ENCODE measurements around the gene NAP1L4. TPM values are rescaled to one million over a fixed set of nuclear protein-coding genes. Genes with fewer than 3 reads are reported as not detected.
A peak's percentile ranks its signal among the peaks of the same experiment; 100 is the strongest.

The NAP1L4 gene
- total RNA-seq, 1 donor from 2014 or later = 156 TPM

GRCh38 chr11:2931771-2932738, 60.1 kb downstream of the NAP1L4 start:
- TF ChIP-seq CTCF (conservative IDR thresholded peaks at IDR 0.05; ENCODE audit: low read depth, low read length) = no peak
- DNase-seq (ENCODE audit: low read depth) = no peak
- no peak overlapping the region for H3K4me3 ChIP-seq (ENCODE audit: low read depth, low read length)

- no peak overlapping the region for H3K4me3 ChIP-seq (ENCODE audit: low read depth, low read length)
- DNase-seq (ENCODE audit: low read depth) = no peak
- no peak for TF ChIP-seq CTCF (conservative IDR thresholded peaks at IDR 0.05; ENCODE audit: low read depth, low read length)
Observed at GRCh38 chr11:2931420-2931746, 60.7 kb downstream of the NAP1L4 start.

- peak; percentile 81 for TF ChIP-seq CTCF (conservative IDR thresholded peaks at IDR 0.05; ENCODE audit: low read depth, low read length)
- no peak for DNase-seq (ENCODE audit: low read depth)
Observed at GRCh38 chr11:2930704-2931419, 61.3 kb downstream of the NAP1L4 start.

GRCh38 chr11:2929950-2930703, 62.0 kb downstream of the NAP1L4 start:
- no peak for TF ChIP-seq CTCF (conservative IDR thresholded peaks at IDR 0.05; ENCODE audit: low read depth, low read length)
- DNase-seq (ENCODE audit: low read depth) = no peak
- peak overlapping the region; percentile 84 for H3K4me3 ChIP-seq (ENCODE audit: low read depth, low read length)

More at GRCh38 chr11:2930704-2931419, 61.3 kb downstream of the NAP1L4 start:
- peak overlapping the region; percentile 84 for H3K4me3 ChIP-seq (ENCODE audit: low read depth, low read length)

- peak overlapping the region; percentile 84 for H3K4me3 ChIP-seq (ENCODE audit: low read depth, low read length)
- TF ChIP-seq CTCF (conservative IDR thresholded peaks at IDR 0.05; ENCODE audit: low read depth, low read length) = no peak
- DNase-seq (ENCODE audit: low read depth) = no peak
Observed at GRCh38 chr11:2929531-2929949, 62.6 kb downstream of the NAP1L4 start.

GRCh38 chr11:2928605-2929530, 63.3 kb downstream of the NAP1L4 start, which contains the start of gene PHLDA2:
Gene PHLDA2, minus strand, starts transcription at chr11:2929420. Its CDS starts 56 bp downstream, at chr11:2929364.
- no peak for TF ChIP-seq CTCF (conservative IDR thresholded peaks at IDR 0.05; ENCODE audit: low read depth, low read length)
- peak within 1 kb of the TSS; percentile 84 for H3K4me3 ChIP-seq (ENCODE audit: low read depth, low read length)
- no peak for DNase-seq (ENCODE audit: low read depth)

Measured in epithelial cell of proximal tubule (primary cell).